ENCODE data around the gene KRT222. TPM values are rescaled to one million over a fixed set of nuclear protein-coding genes. Genes with fewer than 3 reads are reported as not detected.
A peak's percentile ranks its signal among the peaks of the same experiment; 100 is the strongest.

The KRT222 gene
- total RNA-seq, 4 donors from 2014 or later: 0.79 to 1.8 (median 1.3) TPM; not detected in 1

GRCh38 chr17:40606548-40607353, 58.2 kb downstream of the KRT222 start:
- H3K9me3 ChIP-seq: no peaks in the 10 kb centered on the region
- intact Hi-C loops (cut with DNase I): no loop called here
- peaks cover 0 to 5% (median 0%) of the 10 kb centered on the region in 4 donors for H3K27me3 ChIP-seq
- no peak for DNase-seq
- peaks cover 0 to 18% (median 0%) of the 10 kb centered on the region in 3 donors for H3K4me1 ChIP-seq
- H3K4me3 ChIP-seq: no peak overlapping the region
- TF ChIP-seq, protein P1, sequence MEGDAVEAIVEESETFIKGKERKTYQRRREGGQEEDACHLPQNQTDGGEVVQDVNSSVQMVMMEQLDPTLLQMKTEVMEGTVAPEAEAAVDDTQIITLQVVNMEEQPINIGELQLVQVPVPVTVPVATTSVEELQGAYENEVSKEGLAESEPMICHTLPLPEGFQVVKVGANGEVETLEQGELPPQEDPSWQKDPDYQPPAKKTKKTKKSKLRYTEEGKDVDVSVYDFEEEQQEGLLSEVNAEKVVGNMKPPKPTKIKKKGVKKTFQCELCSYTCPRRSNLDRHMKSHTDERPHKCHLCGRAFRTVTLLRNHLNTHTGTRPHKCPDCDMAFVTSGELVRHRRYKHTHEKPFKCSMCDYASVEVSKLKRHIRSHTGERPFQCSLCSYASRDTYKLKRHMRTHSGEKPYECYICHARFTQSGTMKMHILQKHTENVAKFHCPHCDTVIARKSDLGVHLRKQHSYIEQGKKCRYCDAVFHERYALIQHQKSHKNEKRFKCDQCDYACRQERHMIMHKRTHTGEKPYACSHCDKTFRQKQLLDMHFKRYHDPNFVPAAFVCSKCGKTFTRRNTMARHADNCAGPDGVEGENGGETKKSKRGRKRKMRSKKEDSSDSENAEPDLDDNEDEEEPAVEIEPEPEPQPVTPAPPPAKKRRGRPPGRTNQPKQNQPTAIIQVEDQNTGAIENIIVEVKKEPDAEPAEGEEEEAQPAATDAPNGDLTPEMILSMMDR (IDR thresholded peaks at IDR 0.05): no peak
- no peak for TF ChIP-seq POLR2A (IDR thresholded peaks at IDR 0.05)
- H3K27ac ChIP-seq: peak overlapping the region in 1 of 4 donors; percentile 51
- 78 to 83% methylated on average over 7 to 9 of the region's 10 CpGs for WGBS, 2 donors
- H3K36me3 ChIP-seq: no peaks in the 10 kb centered on the region

DNA sequence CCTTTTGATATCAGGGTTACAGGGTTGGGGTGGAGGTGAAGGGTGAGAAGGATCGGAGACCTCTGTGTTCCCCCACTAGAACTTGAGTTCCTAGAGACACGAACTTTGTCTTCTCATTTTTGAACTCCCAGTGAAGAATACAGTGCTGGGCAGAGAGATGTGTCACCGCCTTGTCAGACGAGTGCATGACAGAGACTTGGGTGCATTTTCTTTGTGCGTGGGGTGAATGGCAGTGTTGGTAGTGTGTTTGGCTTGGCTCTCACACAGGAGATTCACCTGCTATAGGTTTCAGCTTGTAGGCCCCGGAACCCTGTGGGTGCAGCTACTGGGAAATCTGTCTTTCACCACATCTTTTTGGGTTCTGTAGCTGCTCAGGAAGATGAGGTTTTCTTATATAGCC, 59.7 kb downstream of the KRT222 start:
- H3K4me1 ChIP-seq: peaks cover 0 to 28% (median 0%) of the 10 kb centered on the region in 3 donors
- WGBS, 2 donors: 58 to 75% methylated on average over 5 to 6 of the region's 6 CpGs
- no peak overlapping the region for H3K4me3 ChIP-seq
- no peak for DNase-seq
- intact Hi-C loops (cut with DNase I): no loop called here
- H3K27me3 ChIP-seq: peaks cover 0 to 5% (median 0%) of the 10 kb centered on the region in 4 donors
- TF ChIP-seq POLR2A (IDR thresholded peaks at IDR 0.05): no peak
- TF ChIP-seq, protein P1 (IDR thresholded peaks at IDR 0.05): no peak
- no peaks in the 10 kb centered on the region for H3K9me3 ChIP-seq
- no peaks in the 10 kb centered on the region for H3K36me3 ChIP-seq
- peak overlapping the region in 1 of 4 donors; percentile 31 for H3K27ac ChIP-seq

Other genes starting within 250 kb of the KRT222 start
- 10 to 100 TPM; 24.9 to 87.1 (median 50.6) TPM for gene TOP2A, start 247.3 kb downstream of the KRT222 start, total RNA-seq
- gene IGFBP4, start 221.7 kb downstream of the KRT222 start, total RNA-seq: 100 to 1,000 TPM in 1 of 4 donors, 10 to 100 TPM in 3; 27.1 to 154 (median 73.0) TPM
- gene TNS4, start 163.6 kb downstream of the KRT222 start, total RNA-seq: 100 to 1,000 TPM in 1 of 4 donors, 10 to 100 TPM in 3; 34.6 to 104 (median 71.1) TPM
- gene CCR7, start 99.7 kb downstream of the KRT222 start, total RNA-seq: under 1 TPM in 3 of 4 donors, not detected in 1; 0.12 to 0.95 (median 0.53) TPM
- 10 to 100 TPM; 47.2 to 89.3 (median 62.5) TPM for gene SMARCE1, start 17.4 kb downstream of the KRT222 start, total RNA-seq
- gene KRT24, start 38.6 kb upstream of the KRT222 start, total RNA-seq: 100 to 1,000 TPM in 1 of 4 donors, 10 to 100 TPM in 1, 1 to 10 TPM in 2; 5.5 to 369 (median 23.4) TPM
- not detected for gene KRT25, start 90.2 kb upstream of the KRT222 start, total RNA-seq
- gene KRT26, start 107.0 kb upstream of the KRT222 start, total RNA-seq: not detected
- not detected for gene KRT27, start 117.4 kb upstream of the KRT222 start, total RNA-seq
- gene KRT28, start 134.8 kb upstream of the KRT222 start, total RNA-seq: not detected
- 10 to 100 TPM; 14.4 to 50.0 (median 33.2) TPM for gene KRT10, start 157.4 kb upstream of the KRT222 start, total RNA-seq
- not detected for gene KRT12, start 202.0 kb upstream of the KRT222 start, total RNA-seq
- not detected for gene KRT20, start 220.1 kb upstream of the KRT222 start, total RNA-seq

Measured in esophagus squamous epithelium (tissue), 5 donors.